Neural crest cell (in vitro differentiated cells): ENCODE results near the gene SLC17A5. TPM values are rescaled to one million over a fixed set of nuclear protein-coding genes. Genes with fewer than 3 reads are reported as not detected.
"Not testable (repeated sequence)": the region's sequence is repeated elsewhere in the genome, so short reads cannot be mapped to it uniquely, and the experiment has no call there.

Source experiments
- DNase-seq: peaks from one replicate; pipeline ENCODE4 v3.0.0; 2021; ENCODE audit warnings: low read depth, mixed read lengths, low spot score
- H3K27ac Mint-ChIP-seq: one replicate; pipeline ENCODE4 v1.8.0; 2021; ENCODE audit warnings: mild to moderate bottlenecking, mixed read lengths; ENCODE audit not compliant: unreplicated experiment
- H3K27me3 Mint-ChIP-seq: 2 replicates; pipeline ENCODE4 v1.8.0; 2021; ENCODE audit warnings: low read depth, mild to moderate bottlenecking, mixed read lengths
- H3K36me3 Mint-ChIP-seq: 2 replicates; pipeline ENCODE4 v1.8.0; 2021; ENCODE audit warnings: low read depth, mild to moderate bottlenecking, mixed read lengths
- H3K4me1 Mint-ChIP-seq: 2 replicates; pipeline ENCODE4 v1.8.0; 2021; ENCODE audit warnings: mixed read lengths
- H3K4me3 Mint-ChIP-seq: one replicate; pipeline ENCODE4 v1.8.0; 2021; ENCODE audit warnings: mild to moderate bottlenecking, mixed read lengths
- H3K9me3 Mint-ChIP-seq: 2 replicates; pipeline ENCODE4 v1.8.0; 2021; ENCODE audit warnings: mixed read lengths
- CTCF ChIP-seq: fragments of 200-600 bp; sonication (generic); conservative IDR thresholded peaks from 2 replicates; pipeline ENCODE4 v1.5.0; 2021; ENCODE audit warnings: antibody characterized with exemption, mild to moderate bottlenecking
- total RNA-seq: library from RNA; stranded (reverse); gene quantifications from 2 replicates; pipeline ENCODE4 v1.2.1, GENCODE V29; 2021

The SLC17A5 gene
- total RNA-seq, 1 donor from 2014 or later = 10.8 TPM

GRCh38 chr6:73569121-73569520 is 84.7 kb downstream of the SLC17A5 start:
- no peaks in the 10 kb centered on the region for H3K27me3 Mint-ChIP-seq
- DNase-seq = no peak
- TF ChIP-seq CTCF = no peak
- H3K4me3 Mint-ChIP-seq = no peak overlapping the region
- peaks cover 47% of the 10 kb centered on the region for H3K4me1 Mint-ChIP-seq
- H3K36me3 Mint-ChIP-seq = no peaks in the 10 kb centered on the region
- H3K9me3 Mint-ChIP-seq = peaks cover 3% of the 10 kb centered on the region
- H3K27ac Mint-ChIP-seq = peak overlapping the region; percentile 27

- no peak for TF ChIP-seq CTCF
- no peaks in the 10 kb centered on the region for H3K36me3 Mint-ChIP-seq
- peaks cover 43% of the 10 kb centered on the region for H3K4me1 Mint-ChIP-seq
- DNase-seq = no peak
- peaks cover 3% of the 10 kb centered on the region for H3K9me3 Mint-ChIP-seq
- peak overlapping the region; percentile 68 for H3K27ac Mint-ChIP-seq
- H3K27me3 Mint-ChIP-seq = no peaks in the 10 kb centered on the region
- H3K4me3 Mint-ChIP-seq = no peak overlapping the region
Measured at GRCh38 chr6:73566954-73567591, 86.7 kb downstream of the SLC17A5 start.

GRCh38 chr6:73566486-73566871 is 87.3 kb downstream of the SLC17A5 start:
- peaks cover 41% of the 10 kb centered on the region for H3K4me1 Mint-ChIP-seq
- not testable (repeated sequence) for H3K9me3 Mint-ChIP-seq, H3K27ac Mint-ChIP-seq, H3K36me3 Mint-ChIP-seq, DNase-seq, H3K27me3 Mint-ChIP-seq, H3K4me3 Mint-ChIP-seq

- DNase-seq = no peak
- TF ChIP-seq CTCF = no peak
- H3K36me3 Mint-ChIP-seq = no peaks in the 10 kb centered on the region
- no peaks in the 10 kb centered on the region for H3K27me3 Mint-ChIP-seq
- no peak overlapping the region for H3K4me3 Mint-ChIP-seq
- peaks cover 40% of the 10 kb centered on the region for H3K4me1 Mint-ChIP-seq
- peak overlapping the region; percentile 67 for H3K27ac Mint-ChIP-seq
- H3K9me3 Mint-ChIP-seq = no peaks in the 10 kb centered on the region
Measured at GRCh38 chr6:73565767-73566485, 87.9 kb downstream of the SLC17A5 start.

- no peak for DNase-seq
- no peaks in the 10 kb centered on the region for H3K36me3 Mint-ChIP-seq
- H3K27me3 Mint-ChIP-seq = no peaks in the 10 kb centered on the region
- TF ChIP-seq CTCF = no peak
- no peak overlapping the region for H3K27ac Mint-ChIP-seq
- H3K9me3 Mint-ChIP-seq = no peaks in the 10 kb centered on the region
- no peak overlapping the region for H3K4me3 Mint-ChIP-seq
- peaks cover 46% of the 10 kb centered on the region for H3K4me1 Mint-ChIP-seq
Measured at GRCh38 chr6:73564578-73565345, 89.0 kb downstream of the SLC17A5 start.
